Measurements from ENCODE around the gene UMODL1.

UMODL1 gene, protein sequence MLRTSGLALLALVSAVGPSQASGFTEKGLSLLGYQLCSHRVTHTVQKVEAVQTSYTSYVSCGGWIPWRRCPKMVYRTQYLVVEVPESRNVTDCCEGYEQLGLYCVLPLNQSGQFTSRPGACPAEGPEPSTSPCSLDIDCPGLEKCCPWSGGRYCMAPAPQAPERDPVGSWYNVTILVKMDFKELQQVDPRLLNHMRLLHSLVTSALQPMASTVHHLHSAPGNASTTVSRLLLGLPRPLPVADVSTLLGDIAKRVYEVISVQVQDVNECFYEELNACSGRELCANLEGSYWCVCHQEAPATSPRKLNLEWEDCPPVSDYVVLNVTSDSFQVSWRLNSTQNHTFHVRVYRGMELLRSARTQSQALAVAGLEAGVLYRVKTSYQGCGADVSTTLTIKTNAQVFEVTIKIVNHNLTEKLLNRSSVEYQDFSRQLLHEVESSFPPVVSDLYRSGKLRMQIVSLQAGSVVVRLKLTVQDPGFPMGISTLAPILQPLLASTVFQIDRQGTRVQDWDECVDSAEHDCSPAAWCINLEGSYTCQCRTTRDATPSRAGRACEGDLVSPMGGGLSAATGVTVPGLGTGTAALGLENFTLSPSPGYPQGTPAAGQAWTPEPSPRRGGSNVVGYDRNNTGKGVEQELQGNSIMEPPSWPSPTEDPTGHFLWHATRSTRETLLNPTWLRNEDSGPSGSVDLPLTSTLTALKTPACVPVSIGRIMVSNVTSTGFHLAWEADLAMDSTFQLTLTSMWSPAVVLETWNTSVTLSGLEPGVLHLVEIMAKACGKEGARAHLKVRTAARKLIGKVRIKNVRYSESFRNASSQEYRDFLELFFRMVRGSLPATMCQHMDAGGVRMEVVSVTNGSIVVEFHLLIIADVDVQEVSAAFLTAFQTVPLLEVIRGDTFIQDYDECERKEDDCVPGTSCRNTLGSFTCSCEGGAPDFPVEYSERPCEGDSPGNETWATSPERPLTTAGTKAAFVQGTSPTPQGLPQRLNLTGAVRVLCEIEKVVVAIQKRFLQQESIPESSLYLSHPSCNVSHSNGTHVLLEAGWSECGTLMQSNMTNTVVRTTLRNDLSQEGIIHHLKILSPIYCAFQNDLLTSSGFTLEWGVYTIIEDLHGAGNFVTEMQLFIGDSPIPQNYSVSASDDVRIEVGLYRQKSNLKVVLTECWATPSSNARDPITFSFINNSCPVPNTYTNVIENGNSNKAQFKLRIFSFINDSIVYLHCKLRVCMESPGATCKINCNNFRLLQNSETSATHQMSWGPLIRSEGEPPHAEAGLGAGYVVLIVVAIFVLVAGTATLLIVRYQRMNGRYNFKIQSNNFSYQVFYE

DNA sequence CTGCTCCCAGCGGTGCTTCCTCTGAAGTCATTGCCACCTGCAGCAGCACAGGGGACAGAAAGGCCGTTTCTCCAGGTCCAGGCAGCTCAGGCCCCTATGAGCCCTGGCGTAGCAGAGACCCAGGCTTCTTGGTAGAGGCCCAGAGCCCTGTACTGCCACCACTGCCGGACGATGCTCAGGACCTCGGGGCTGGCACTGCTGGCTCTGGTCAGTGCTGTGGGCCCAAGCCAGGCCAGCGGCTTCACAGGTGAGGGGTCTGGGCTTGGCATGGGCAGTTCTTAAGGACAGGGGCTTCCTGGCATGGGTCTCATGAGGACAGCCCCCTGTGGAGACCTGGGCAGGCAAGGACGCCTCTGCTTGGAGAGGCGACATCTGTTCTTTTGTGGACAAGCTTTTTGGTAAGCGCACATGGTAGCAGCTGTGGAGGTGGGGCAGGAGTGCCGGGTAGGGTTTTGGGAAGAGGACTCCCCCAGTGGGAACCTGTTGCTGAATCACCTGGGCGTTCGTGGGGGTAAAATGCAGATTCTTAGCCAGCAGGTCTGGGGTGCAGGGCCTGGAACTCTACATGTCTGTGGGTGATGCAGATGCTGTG is at the start of gene UMODL1:
Gene UMODL1 (plus strand): TSS at position 172 of the 592 bp plus-strand sequence. CDS start 0 bp downstream, at position 172.
- no peak for DNase-seq

DNA sequence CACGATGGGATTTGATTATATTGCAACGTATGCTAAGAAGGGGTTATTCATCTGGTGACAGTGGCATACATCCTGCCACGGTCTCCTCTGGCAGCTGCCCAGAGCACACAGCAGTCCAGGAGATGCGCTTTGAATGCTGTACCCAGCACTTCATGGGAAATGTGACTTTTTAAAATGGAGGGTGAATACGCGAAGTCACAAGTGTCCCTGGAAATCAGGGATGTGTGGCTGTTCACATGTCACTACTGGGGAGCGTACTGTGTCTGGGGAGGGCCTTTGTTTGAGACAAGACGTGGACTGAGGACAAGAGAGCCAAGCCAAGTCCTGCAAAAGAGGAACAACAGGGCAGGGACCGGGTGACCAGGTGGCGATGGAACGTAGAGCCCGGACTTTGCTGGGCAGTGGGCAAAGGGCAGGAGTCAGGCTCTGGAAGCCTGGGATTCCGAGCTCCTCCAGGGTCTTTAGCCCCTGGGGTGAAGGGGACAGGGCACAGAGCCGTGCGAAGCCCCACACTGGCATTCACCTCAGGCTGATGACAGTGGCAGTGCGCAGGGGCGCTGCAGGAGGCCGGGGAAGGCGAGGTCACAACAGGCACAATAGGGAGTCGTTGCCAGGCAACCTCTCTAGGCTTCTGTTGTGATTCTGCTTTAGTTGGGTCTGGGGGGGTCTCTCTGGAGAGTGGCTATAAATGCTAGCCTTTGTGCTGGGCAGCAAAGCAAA is 49.6 kb upstream of the UMODL1 start:
- no peak for DNase-seq

DNA sequence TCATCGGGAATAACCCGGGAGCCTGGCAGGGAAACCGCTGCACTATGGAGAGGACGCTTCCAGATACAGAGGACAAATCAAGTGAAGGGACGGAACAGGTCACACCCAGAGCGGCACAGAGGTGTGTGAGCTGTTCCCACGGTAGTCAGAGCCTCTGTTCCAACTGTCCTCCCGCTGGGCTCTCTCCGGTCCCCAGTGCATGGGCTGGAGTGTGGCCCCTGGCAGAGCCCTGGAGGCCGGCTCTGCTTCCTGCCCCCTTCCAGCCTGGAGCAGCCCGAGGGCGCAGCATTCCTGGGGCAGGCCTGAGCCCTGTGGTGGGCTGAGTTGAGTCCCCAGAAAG is 49.1 kb upstream of the UMODL1 start:
- no peak for DNase-seq

DNA sequence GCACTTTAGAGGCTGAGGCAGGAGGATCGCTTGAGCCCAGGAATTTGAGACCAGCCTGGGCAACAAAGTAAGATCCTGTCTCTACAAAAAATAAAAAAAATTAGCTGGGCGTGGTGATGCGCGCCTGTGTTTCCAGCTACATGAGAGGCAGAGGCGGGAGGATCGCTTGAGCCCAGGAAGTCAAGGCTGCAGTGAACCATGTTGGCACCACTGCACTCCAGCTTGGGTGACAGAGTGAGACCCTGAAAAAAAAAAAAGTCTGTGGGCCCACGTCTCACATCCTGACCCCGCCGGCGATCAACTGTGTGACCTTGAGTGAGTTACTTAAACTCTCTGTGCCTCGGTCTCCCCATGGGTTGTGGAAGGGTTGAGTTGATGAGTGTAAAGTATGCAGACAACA is 48.2 kb upstream of the UMODL1 start:
- DNase-seq, result no peak

DNA sequence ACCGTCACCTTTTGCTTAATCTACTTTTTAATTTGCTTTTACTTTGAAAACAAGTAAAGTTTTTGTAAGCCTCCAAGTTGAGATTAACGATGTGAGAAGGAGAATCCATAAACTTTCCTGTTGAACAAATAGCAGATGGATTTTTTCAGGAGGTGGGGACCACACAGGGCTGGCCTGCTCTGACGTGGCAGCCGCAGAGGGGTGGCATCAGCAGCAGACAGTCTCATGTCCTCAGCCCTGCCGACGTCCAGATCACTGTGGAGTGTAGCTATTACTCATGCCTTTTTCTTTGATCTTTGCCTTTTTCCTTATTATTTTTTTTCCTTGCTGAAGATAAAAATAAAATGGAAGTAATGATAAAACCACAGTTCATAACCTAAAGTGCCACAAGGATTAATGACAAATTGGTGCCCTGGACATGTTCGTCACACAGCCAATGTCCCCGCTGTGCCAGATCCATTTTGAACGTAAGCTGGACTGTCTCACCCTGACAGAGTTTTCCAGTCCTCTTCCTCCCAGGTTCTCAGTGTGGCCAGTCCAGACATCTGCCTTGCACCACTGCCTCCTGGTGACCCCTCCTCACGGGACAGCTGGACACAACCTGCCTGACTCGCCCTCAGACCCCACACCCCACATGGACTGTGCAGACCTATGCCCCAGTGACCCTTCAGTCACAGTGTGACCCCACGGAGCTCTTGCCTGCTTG is 45.6 kb upstream of the UMODL1 start:
- DNase-seq, result no peak

DNA sequence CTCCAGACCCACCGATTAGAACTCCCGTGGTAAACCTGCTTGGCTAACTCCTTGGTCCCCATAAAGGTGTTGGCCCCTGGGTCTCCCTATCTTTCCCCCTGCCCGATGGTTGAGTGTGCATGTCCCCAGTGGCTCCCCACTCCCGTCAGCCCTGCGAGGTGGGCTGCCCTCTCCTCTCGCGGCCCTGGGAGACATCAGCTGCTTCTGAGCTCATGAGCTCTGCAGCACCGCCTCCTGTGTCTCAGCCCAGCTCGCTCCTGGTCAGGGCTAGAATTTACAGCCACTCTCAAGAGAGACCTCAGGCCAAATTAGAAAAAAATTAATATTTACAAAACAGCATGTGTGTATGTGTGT is 45.1 kb upstream of the UMODL1 start:
- DNase-seq, result no peak

DNA sequence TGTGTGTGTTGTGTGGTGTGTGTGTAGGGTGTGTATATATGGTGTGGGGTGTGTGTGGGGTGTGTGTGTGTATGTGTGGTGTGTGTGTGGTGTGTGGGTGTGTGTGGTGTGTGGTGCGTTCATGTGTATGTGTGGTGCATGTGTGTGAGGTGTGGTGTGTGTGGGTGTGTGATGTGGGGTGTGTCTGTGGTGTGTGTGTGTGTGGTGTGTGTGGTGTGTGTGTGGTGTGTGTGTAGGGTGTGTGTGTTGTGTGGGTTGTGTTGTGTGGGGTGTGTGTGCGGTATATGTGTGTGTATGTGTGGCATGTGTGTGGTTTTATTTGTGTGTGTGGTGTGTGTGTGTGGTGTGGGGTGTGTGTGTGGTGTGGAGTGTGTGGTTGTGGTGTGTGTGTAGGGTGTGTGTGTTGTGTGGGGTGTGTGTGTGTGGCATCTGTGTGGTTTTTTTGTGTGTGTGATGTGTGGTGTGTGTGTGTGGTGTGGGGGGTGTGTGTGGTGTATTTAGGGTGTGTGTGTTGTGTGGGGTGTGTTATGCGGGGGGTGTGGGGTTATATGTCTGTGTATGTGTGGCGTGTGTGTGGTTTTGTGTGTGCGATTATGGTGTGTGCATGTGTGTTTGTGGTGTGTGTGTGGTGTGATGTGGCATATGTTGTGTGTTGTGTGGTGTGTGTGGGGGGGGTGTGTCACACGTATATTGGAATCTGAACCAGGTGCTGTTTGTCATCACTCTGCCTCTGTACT is 43.9 kb upstream of the UMODL1 start:
- no peak for DNase-seq

DNA sequence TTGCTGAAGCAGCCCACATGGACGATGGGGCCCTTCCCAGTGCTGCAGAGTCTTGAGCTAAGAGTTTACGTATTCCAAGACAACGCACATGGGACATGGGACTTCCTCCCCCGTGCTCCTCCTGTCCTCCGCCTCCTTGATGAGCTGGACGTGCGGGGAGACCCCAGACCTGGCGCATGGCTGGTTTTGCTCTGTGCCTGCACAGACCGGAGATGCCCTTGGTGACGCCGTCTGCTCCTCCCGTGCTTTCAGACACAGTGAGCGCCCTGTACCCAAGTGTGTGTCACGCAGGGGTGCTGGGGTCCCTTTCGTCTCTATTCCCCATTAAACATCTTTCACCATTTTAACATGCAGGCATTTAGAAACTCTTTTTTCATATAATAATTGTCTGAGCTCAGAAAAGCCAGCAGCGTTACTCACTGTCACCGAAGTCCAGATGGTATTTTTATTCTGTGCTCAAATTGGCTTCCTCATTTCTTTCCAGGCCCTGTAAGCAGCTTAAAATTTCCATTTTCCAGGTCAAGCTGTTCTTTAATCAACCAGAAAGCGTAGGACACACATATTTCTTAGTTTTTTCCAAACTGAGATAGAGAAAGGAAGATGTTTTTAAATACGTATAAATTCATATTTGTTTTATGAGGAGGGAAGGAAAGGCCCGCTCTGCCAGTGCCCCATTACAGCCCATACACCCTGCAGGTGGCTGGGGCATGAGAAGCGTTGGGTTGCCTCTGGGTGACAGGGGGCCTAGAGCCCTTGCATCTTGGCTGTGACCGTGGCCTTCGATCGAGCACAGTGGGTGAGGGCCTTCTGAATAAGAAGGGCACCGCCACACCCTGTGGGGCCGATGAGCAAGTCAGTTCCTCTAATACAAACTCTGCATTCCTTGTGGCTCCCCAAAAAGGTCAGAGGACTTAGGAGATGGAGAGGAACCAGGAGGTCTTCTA is 43.0 kb upstream of the UMODL1 start:
- no peak for DNase-seq

DNA sequence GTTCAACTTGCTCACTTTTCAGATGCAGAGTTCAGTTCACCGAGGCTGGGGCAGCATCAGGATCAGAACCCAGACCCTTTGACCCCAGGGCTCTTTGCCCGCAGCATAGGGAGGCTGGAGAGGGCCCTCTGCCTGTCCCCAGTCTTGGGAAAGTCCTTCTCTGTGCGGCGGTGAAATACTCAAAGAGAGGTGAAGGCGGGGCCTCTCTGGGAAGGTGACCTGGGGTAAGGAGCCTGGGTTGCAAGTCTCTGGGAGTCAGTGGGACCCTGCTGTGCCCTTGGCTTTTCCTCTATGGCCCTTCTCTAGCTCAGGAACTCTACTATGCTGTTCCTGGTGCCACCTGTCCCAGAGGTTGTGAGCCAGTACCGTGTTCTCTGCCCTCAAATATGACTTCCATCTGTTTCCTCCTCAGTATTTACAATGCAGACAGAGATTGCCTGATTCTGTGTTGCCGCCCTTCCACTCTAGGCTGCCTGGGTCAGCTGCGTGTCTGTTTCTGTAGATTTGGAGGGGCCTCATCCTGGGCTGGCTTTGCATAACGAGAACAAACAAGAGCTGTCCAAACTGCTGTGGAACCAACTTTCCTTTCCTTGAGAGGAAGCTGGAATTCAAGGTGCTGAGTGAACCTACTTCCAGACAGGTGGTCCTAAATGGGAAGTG is 42.2 kb upstream of the UMODL1 start:
- no peak for DNase-seq

DNA sequence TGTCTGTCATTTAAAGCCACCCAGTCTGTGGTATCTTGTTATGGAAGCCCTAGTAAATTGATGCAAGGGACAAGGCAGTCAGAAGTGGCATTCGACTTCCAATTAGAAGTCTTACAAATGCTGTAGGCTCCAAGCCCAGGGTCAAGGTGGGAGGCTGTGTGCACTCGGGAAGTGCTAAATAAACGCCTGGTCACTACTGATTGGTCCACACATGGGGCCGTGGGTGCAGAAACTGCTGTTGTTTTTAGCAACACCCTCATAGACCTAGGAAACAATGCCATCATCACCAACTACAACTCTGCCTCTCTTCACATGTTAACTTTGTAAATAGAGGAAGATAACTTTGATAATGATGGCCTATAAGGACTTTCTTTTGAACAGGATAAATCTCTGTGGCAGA is 40.8 kb upstream of the UMODL1 start:
- no peak for DNase-seq

DNA sequence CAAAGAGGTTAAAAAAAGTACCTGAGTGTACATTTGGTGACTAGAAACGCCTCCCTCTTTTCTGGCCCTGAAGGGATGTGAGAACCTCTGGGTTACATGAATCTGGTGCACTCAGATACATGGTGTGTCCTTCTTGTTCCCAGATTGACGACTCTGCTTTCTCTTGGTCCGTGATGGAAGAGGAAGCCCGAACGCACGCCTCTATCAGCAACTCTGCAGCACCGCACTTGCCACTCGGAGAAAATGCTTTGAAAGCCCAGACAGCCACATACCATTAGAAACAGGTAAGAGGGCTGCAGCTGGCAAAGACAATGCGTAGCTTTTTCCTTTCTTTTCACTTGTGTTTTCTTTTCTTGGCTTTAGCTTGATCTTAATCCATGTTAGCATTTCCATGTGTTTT is 39.9 kb upstream of the UMODL1 start:
- no peak for DNase-seq

DNA sequence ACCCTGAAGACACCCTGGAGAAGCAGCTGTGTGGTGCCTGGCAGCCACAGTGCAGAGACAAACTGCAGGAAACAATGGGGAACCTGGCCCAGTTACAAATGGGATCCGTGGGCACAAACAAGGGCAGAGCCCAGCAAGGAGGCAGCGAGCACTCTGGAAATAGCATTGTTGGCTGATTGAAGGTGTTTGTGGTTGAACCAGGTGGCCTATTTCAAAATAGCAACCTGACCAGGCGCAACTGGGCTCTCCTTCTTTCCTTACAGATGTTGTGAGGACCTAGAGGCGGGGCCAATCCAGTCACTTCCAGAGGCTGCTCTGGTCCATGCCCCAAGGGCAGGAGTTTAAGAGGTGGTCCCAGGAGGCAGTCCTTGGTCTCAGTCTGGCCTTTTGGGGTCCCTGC is 39.3 kb upstream of the UMODL1 start:
- no peak for DNase-seq

DNA sequence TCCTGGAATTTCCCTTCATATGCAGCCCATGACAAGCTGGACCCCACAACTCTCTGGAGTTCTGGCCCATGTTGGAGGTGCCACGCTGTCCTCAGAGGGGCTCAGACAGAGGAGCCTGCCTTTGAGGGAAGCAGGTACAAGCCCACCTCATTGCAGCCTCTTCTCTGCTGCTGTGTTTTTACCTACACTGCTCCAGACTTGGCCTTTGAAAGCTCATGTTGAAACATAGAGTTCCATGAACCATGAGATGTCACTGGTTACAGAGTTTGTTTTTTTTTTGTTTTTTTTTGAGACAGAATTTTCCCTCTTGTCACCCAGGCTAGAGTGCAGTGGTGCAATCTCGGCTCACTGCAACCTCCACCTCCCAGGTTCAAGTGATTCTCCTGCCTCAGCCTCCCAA is 38.9 kb upstream of the UMODL1 start:
- no peak for DNase-seq

DNA sequence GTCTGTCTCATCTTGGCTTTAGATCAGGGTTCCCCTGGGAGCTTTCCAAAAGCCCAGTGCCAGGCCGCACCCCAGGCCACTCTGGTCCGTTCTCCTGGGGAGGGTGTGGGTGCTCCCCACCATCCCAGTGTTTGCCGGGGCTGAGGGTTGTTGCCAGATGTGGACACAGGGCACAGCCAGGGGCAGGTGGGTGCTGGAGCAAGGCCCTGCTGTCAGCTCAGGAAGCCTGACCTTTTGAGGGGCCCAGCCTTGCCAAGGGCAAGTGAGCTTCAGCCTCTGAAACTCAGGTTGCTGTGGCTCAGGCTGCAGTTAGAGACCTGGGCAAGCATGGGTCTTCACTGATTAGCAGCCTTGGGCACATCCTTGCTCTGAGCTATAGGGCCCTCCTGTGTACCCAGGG is 38.1 kb upstream of the UMODL1 start:
- no peak for DNase-seq

DNA sequence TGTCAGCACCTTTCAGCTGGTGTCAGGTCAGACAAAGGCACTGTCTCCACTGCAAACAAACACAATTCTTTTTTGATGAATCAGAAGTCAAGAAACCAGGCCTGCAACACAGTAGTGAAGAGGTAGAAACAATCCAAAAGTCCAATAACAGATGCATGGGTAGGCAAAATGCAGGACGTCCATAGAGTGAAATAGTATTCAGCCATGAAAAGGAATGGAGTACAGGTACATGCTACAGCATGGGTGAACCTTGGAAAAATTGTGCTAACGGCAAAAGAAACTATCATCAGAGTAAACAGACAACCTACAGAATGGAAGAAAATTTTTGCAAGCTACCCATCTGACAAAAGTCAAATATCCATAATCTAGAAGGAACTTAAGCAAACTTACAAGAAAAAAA is 34.8 kb upstream of the UMODL1 start:
- no peak for DNase-seq

DNA sequence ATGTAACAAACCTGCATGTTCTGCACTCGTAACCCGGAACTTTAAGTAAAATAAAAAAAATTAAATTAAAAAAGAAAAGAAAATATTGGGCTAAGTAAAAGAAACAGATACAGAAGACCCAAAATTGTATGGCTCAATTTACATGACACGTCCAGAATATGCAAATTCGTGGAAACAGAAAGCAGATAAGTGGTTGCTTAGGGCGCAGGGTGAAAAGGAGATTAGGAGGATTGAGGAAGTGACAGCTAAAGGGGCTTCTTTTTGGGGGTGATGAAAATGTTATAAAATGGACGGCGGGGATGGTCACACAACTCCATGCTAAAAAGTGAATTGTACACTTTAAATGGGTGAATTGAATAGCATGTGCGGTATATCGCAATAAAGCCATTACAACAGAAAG is 33.6 kb upstream of the UMODL1 start:
- no peak for DNase-seq

DNA sequence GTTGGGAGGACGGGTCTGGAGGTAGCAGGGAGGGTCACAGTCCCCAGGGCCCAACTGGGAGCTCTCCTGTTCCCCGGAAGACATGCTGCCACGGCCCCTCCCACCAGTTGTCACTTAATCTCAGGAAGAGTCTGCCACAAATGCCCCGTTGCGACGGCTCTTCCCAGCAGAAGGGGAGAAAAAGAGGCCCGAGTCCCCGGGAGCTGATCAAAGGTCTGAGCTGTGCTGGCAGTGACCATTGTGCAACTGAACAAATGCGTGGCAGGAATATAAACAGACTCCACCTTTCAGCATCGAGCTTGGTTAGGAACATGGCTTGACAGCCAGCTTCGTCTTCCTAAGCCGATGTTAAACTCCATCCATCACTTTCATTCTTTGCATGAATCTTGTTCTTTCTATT is 33.2 kb upstream of the UMODL1 start:
- no peak for DNase-seq

DNA sequence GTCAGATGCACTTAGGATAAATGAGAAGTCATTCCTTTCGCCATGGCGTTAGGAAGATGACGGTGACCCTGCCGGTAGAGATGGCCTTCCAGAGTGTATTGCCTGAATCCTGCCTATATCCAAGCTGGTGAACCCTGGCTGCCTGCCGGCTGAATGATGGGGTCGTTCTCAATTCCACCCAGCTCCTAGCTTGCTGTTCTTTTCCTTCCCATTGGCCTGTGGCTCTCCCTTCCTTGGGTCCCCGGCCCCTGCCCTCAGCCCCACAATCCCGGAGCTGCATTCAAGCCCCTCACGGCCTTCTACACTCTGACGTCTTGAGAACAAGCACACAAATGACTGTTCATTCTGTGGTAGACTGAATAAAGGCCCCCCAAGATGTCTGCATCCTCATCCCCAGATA is 32.7 kb upstream of the UMODL1 start:
- no peak for DNase-seq

DNA sequence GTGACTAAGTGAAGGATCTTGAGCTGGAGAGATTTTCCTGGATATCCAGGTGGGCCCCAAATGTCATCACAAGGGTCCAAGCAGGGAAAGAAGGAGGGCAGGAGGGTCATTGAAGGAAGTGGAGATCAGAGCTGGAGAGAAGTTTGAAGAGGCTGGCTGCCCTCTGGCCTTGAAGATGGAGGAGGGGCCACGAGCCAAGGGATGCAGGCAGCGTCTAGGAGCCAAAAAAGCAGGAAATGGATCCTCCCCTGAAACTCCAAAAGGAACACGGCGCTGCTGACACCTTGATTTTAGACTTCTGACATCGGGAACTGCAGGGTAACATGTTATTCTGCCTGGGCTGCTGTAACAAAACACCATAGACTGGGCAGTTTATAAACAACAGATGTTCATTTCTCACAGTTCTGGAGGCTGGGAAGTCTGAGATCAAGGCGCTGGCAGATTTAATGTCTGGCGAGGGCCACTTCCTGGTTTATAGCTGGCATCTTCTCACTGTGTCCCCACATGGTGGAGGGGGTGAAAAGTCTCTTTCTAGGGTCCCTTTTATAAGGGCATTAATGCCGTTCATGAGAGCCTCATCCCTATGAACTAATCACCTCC is 32.2 kb upstream of the UMODL1 start:
- DNase-seq, result no peak
